Endothelial cell of umbilical vein (primary cell): Measurements from ENCODE around the gene RND1. TPM values are rescaled to one million over a fixed set of nuclear protein-coding genes. Genes with fewer than 3 reads are reported as not detected.

Experiments used
- Bru-seq: library from RNA; stranded (reverse); fragments of 400-500 nt; gene quantifications from one replicate; lab custom pipeline; 2021; lab: Mats Ljungman, UMichigan
- BruChase-seq, 2 experiments: library from RNA; stranded (reverse); fragments of 400-500 nt; gene quantifications; one replicate each; lab custom pipeline; 2021; lab: Mats Ljungman, UMichigan
- BruUV-seq: library from RNA; stranded (reverse); fragments of 400-500 nt; replicated peaks from 2 replicates; lab custom pipeline; 2021; lab: Mats Ljungman, UMichigan
- CTCF ChIA-PET: fragments of 300-600, 350-600 bp; sonication (Branson Sonifier 250); formaldehyde crosslinking; loops from one replicate; lab custom pipeline; 2021; ENCODE audit warnings: antibody characterized with exemption, inconsistent platforms; lab: Charles Lee
- POLR2A ChIA-PET: fragments of 300-600, 350-600 bp; sonication (Branson Sonifier 250); formaldehyde crosslinking; loops from one replicate; lab custom pipeline; 2021; ENCODE audit warnings: antibody characterized with exemption, inconsistent platforms; lab: Charles Lee
- DNase-seq: peaks from one replicate; pipeline ENCODE4 v3.0.0-alpha.2; 2011; ENCODE audit warnings: low read depth, low spot score
- FAIRE-seq: peaks from 2 replicates; lab custom pipeline; 2011; peaks lifted over from hg19 to GRCh38; lab: Jason Lieb, UNC
- H2AFZ ChIP-seq: 2 replicates; pipeline ENCODE4 v1.6.0; 2012; ENCODE audit warnings: low read depth, low read length, control low read depth, inconsistent platforms
- H3K27ac ChIP-seq: 2 replicates; pipeline ENCODE4 v1.5.1; 2011; ENCODE audit warnings: low read depth, mild to moderate bottlenecking, control low read depth, low read length, moderate library complexity; ENCODE audit not compliant: insufficient read depth
- H3K27me3 ChIP-seq, 2 experiments: 2 replicates each; pipeline versions ENCODE4 v1.6.0 to v1.6.1; 2011; ENCODE audit warnings: low read length in 2 of 2, mixed read lengths in 1 of 2; ENCODE audit not compliant: control insufficient read depth in 2 of 2, insufficient read depth in 2 of 2
- H3K36me3 ChIP-seq, 2 experiments: 2 replicates in 1 of 2; 3 replicates in 1 of 2; pipeline ENCODE4 v1.5.1; 2011; ENCODE audit warnings: low read length in 2 of 2, mild to moderate bottlenecking in 1 of 2, moderate library complexity in 1 of 2; ENCODE audit not compliant: control insufficient read depth in 2 of 2, insufficient read depth in 2 of 2; ENCODE audit errors: extremely low read depth in 1 of 2
- H3K4me1 ChIP-seq: 3 replicates; pipeline ENCODE4 v1.5.1; 2011; ENCODE audit warnings: mild to moderate bottlenecking, low read length; ENCODE audit not compliant: control insufficient read depth, insufficient read depth; ENCODE audit errors: extremely low read depth
- H3K4me2 ChIP-seq: 2 replicates; pipeline ENCODE4 v1.6.1; 2011; ENCODE audit warnings: low read length, control low read depth, mixed read lengths; ENCODE audit not compliant: insufficient read depth
- H3K4me3 ChIP-seq, 3 experiments: fragments of 200-600 bp in 1 of 3; sonication (generic), shearing (Covaris generic) in 1 of 3; replicated peaks in 1 of 3; 2 replicates each; pipeline ENCODE4 v1.5.1; 2011 to 2016; ENCODE audit warnings: control low read depth in 3 of 3, low read length in 3 of 3, mild to moderate bottlenecking in 2 of 3, inconsistent platforms in 1 of 3, low read depth in 1 of 3, moderate library complexity in 1 of 3; ENCODE audit not compliant: insufficient read depth in 1 of 3
- H3K79me2 ChIP-seq: 2 replicates; pipeline ENCODE4 v1.6.0; 2012; ENCODE audit warnings: low read length, inconsistent platforms; ENCODE audit not compliant: control insufficient read depth, insufficient read depth
- H3K9ac ChIP-seq: replicated peaks from 2 replicates; pipeline ENCODE3; 2011; ENCODE audit warnings: low read length, control low read depth; ENCODE audit not compliant: insufficient read depth; ENCODE audit errors: extremely low read depth
- H3K9me1 ChIP-seq: replicated peaks from 3 replicates; pipeline ENCODE4 v1.6.0; 2011; ENCODE audit warnings: mild to moderate bottlenecking, low read length; ENCODE audit not compliant: control insufficient read depth, insufficient read depth; ENCODE audit errors: extremely low read depth
- H3K9me3 ChIP-seq: replicated peaks from 2 replicates; pipeline ENCODE4 v1.5.1; 2012; ENCODE audit warnings: low read length, inconsistent platforms; ENCODE audit not compliant: control insufficient read depth, insufficient read depth
- H4K20me1 ChIP-seq: replicated peaks from 2 replicates; pipeline ENCODE3; 2011; ENCODE audit warnings: mild to moderate bottlenecking, low read length; ENCODE audit not compliant: control insufficient read depth, insufficient read depth; ENCODE audit errors: extremely low read depth
- EZH2 ChIP-seq: IDR thresholded peaks from 2 replicates; pipeline ENCODE4 v1.6.1; 2012; ENCODE audit warnings: borderline replicate concordance, low read depth, mild to moderate bottlenecking, moderate library complexity, low read length, inconsistent platforms; ENCODE audit not compliant: severe bottlenecking
- FOS ChIP-seq: IDR thresholded peaks from 2 replicates; pipeline ENCODE4 v1.6.1; 2011; ENCODE audit warnings: mild to moderate bottlenecking, low read length, moderate library complexity, borderline replicate concordance; ENCODE audit not compliant: insufficient read depth
- GATA2 ChIP-seq: IDR thresholded peaks from 2 replicates; pipeline ENCODE4 v1.7.0; 2011; ENCODE audit warnings: low read depth, mild to moderate bottlenecking, moderate library complexity, mixed read lengths, low read length; ENCODE audit not compliant: insufficient read length, insufficient read depth
- JUN ChIP-seq: IDR thresholded peaks from 2 replicates; pipeline ENCODE4 v1.6.1; 2011; ENCODE audit warnings: borderline replicate concordance, low read depth; ENCODE audit not compliant: insufficient read length, insufficient read depth
- MYC ChIP-seq: IDR thresholded peaks from one replicate; pipeline ENCODE4 v1.6.1; 2011; ENCODE audit warnings: mild to moderate bottlenecking, low read depth, low read length
- POLR2A ChIP-seq: IDR thresholded peaks from 2 replicates; pipeline ENCODE4 v1.6.1; 2012; ENCODE audit warnings: low read depth, mild to moderate bottlenecking, control low read depth, low read length
- POLR2AphosphoS5 ChIP-seq: IDR thresholded peaks from 2 replicates; pipeline ENCODE4 v1.6.1; 2012; ENCODE audit warnings: low read depth, mild to moderate bottlenecking, control low read depth, low read length, moderate library complexity; ENCODE audit not compliant: insufficient read depth
- dilution Hi-C: fragments of 300-500 bp; cut with MboI; formaldehyde crosslinking; loops from one replicate; pipeline ENCODE4 v1.15.0; 2019; ENCODE audit warnings: low sequenced_read_pairs; ENCODE audit not compliant: extremely low pct_ligation_motif_present
- intact Hi-C: fragments of 100-400 bp; cut with micrococcal nuclease; formaldehyde crosslinking; loops from one replicate; pipeline ENCODE4 v1.10.0; 2022
- long read RNA-seq: library from polyadenylated mRNA; stranded (forward); transcript quantifications from one replicate; pipeline ENCODE4 v2.0.0, GENCODE V29; 2021
- polyA minus RNA-seq, 3 experiments: library from RNA; depleted of rRNA, polyadenylated mRNA; stranded (reverse); fragments of >200 nt; gene quantifications; 1 replicate in 1 of 3; 2 replicates in 2 of 3; pipeline ENCODE4 v1.2.3, GENCODE V29; 2011
- polyA plus RNA-seq, 4 experiments: library from polyadenylated mRNA; depleted of rRNA in 3 of 4; stranded (reverse) in 3 of 4; unstranded in 1 of 4; fragments of >200 nt; gene quantifications; 2 replicates each; pipeline versions ENCODE4 v1.2.1 to v1.2.3, GENCODE V29; 2011 to 2012; ENCODE audit warnings: missing spikeins in 1 of 4
- total RNA-seq: library from RNA; stranded (reverse); gene quantifications from 2 replicates; pipeline ENCODE4 v1.2.3, GENCODE V29; 2021
- TF ChIP-seq, protein P1 (sequence below), 2 donors: IDR thresholded peaks; 1 replicate in 1 of 2; 2 replicates in 1 of 2; pipeline ENCODE4 v1.5.1; 2011; ENCODE audit warnings: low read length in 2 of 2, mild to moderate bottlenecking in 2 of 2, moderate library complexity in 2 of 2, control low read depth in 1 of 2, inconsistent platforms in 1 of 2, low read depth in 1 of 2; ENCODE audit not compliant: insufficient read depth in 1 of 2; ENCODE audit errors: extremely low read depth in 1 of 2
- TF ChIP-seq, protein P2 (sequence below): IDR thresholded peaks from 2 replicates; pipeline ENCODE4 v1.6.1; 2011; ENCODE audit not compliant: insufficient read depth, insufficient read length

RND1 gene
- total RNA-seq, result 4.0 and 4.4 TPM in 2 replicates
- polyA plus RNA-seq, result 5.2 and 9.9 TPM in 2 replicates
- 9.8 and 11.5 TPM in 2 replicates for polyA plus RNA-seq (2011; cell fraction: cytosol; rRNA removed)
- 34.0 and 46.2 TPM in 2 replicates for polyA plus RNA-seq (2011; cell fraction: nucleus; rRNA removed)
- 10.9 and 17.4 TPM in 2 replicates for polyA plus RNA-seq (2012)
- 9.4 and 16.2 TPM in 2 replicates for polyA minus RNA-seq
- polyA minus RNA-seq (2011; cell fraction: cytosol; rRNA and poly(A)+ RNA removed), result not detected
- polyA minus RNA-seq (2011; cell fraction: nucleus; rRNA and poly(A)+ RNA removed), result 21.3 and 21.6 TPM in 2 replicates
- percentile 40 among the genes with signal in this experiment for Bru-seq, nascent RNA
- percentile 23 among the genes with signal in this experiment for BruChase-seq, experiment 1, labeled RNA remaining after a 6-hour chase
- percentile 40 among the genes with signal in this experiment for BruChase-seq, experiment 2, labeled RNA remaining after a 2-hour chase
- long read RNA-seq, partial matches to known transcripts, result 0 of 4 reads
- long read RNA-seq, other reads (novel, unspliced or antisense), result 0 of 4 reads

DNA sequence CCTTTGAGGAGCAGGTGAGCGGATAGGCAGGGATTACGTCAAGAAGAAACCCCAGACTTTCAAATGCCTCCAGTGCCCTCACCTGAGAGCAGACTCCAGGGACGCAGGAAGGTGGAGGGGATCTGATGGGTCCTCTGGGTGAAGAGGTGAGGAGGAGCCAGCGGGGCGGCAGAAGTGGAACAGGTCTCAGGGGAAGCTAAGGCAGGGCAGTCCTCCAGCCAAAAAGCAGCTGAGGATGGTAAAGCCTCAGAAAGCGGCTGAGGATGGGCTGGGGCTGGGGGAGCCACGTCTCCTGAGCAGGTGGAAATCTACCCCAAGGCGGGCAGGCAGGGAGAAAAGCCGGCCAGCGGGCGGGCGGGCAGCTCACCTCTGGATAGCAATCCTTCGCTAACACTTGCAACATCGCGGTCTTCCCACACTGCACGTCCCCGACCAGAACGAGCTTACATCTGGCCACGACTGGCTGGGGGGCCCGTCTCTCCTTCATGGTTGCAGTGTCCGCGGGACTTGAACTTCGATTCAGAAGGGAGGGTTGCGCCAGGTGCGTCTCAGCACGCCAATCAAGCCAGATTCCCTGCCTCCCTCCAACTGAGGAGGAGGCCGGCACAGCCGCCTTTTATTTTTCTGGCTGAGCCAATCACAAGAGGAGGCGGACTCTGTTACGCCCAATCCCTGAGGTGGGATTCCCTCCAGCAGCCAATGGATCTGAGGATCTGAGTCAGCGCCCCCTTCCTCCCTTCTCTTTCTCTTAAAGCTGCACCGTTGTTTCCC lies at the start of gene RND1:
RND1 (minus strand) TSS at position 590 of the 771 bp plus-strand sequence; CDS start at position 487, 103 bp downstream.
- peak within 1 kb of the TSS in 2 of 3 experiments; percentile 43 to 52 for H3K4me3 ChIP-seq
- no peak for TF ChIP-seq MYC
- TF ChIP-seq JUN, result no peak
- peak; percentile 83 for TF ChIP-seq POLR2AphosphoS5
- peak; percentile 97 for TF ChIP-seq POLR2A
- ChIA-PET CTCF (interaction anchor here (0.8 to 9.2 kb wide), 9 partner anchors 8 to 131 kb away, joined by 3 to 96 read pairs (median 4); partner anchors contain the start of gene DDX23), POLR2A (interaction anchor here (0.7 to 2.1 kb wide), 11 partner anchors 8 to 92 kb away, joined by 3 to 23 read pairs (median 5); partner anchors contain the start of genes ARF3 and DDX23)
- H3K36me3 ChIP-seq, result no peaks in the 10 kb centered on the region
- peaks cover 17% of the 10 kb centered on the region in 2 experiments for H3K27me3 ChIP-seq
- DNase-seq, result peak; percentile 95
- no peak within 1 kb of the TSS for H3K27ac ChIP-seq
- H3K9me3 ChIP-seq, result no peaks in the 10 kb centered on the region
- peak; percentile 98 for FAIRE-seq
- no peaks in the 10 kb centered on the region for H4K20me1 ChIP-seq
- no peaks in the 10 kb centered on the region for H3K9me1 ChIP-seq
- TSS peak; percentile 70 for BruUV-seq
- no peaks in the 10 kb centered on the region for H3K79me2 ChIP-seq
- dilution Hi-C loops, result no loop called here
- peak within 1 kb of the TSS; percentile 66 for H3K4me2 ChIP-seq
- intact Hi-C loops, result loop anchor here (1.0 to 2.0 kb wide), 2 partner anchors 13 to 17 kb away; partner anchors contain the start of gene DDX23
- H2AFZ ChIP-seq, result peak within 1 kb of the TSS; percentile 74
- peaks cover 12% of the 10 kb centered on the region for H3K4me1 ChIP-seq
- peak within 1 kb of the TSS; percentile 28 for H3K9ac ChIP-seq

DNA sequence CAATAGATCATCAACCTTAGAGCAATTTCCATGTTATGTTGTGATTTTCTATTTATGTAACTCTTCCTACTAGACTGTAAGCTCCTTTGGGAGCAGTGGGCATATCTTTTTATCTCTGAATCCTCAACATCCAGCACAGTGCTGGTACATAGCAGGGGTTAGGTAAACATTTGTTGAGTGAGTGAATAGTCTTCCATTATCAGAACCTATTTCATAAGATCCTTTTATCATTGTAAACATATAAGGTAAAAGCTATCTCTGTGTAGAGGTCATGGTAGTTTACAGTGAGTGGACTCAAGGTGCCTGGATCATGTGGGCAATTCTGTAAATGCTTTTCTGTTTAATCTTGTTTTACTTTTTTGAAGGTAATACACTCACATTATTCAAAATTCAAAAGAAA lies 44.5 kb upstream of the RND1 start:
- Histone ChIP-seq H3K9me3 (no peaks in the 10 kb centered on the region), H3K4me1 (no peaks in the 10 kb centered on the region), H3K4me3 (no peak overlapping the region), H2AFZ (no peak overlapping the region), H3K27me3 (no peaks in the 10 kb centered on the region), H3K9me1 (no peaks in the 10 kb centered on the region), H4K20me1 (no peaks in the 10 kb centered on the region), H3K4me2 (no peak overlapping the region), H3K9ac (no peak overlapping the region), H3K36me3 (no peaks in the 10 kb centered on the region), H3K79me2 (no peaks in the 10 kb centered on the region), H3K27ac (no peak overlapping the region)
- dilution Hi-C loops, result no loop called here
- DNase-seq (no peak), FAIRE-seq (no peak)
- TF ChIP-seq EZH2 (no peak), GATA2 (no peak), POLR2A (no peak), POLR2AphosphoS5 (no peak), MYC (no peak), FOS (no peak), JUN (no peak)
- TF ChIP-seq, protein P1, sequence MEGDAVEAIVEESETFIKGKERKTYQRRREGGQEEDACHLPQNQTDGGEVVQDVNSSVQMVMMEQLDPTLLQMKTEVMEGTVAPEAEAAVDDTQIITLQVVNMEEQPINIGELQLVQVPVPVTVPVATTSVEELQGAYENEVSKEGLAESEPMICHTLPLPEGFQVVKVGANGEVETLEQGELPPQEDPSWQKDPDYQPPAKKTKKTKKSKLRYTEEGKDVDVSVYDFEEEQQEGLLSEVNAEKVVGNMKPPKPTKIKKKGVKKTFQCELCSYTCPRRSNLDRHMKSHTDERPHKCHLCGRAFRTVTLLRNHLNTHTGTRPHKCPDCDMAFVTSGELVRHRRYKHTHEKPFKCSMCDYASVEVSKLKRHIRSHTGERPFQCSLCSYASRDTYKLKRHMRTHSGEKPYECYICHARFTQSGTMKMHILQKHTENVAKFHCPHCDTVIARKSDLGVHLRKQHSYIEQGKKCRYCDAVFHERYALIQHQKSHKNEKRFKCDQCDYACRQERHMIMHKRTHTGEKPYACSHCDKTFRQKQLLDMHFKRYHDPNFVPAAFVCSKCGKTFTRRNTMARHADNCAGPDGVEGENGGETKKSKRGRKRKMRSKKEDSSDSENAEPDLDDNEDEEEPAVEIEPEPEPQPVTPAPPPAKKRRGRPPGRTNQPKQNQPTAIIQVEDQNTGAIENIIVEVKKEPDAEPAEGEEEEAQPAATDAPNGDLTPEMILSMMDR (IDR thresholded peaks at IDR 0.05; ENCODE audit: extremely low read depth in 1 of 2, insufficient read depth in 1 of 2, low read depth in 1 of 2, low read length in 2 of 2), result no peak
- TF ChIP-seq, protein P2, sequence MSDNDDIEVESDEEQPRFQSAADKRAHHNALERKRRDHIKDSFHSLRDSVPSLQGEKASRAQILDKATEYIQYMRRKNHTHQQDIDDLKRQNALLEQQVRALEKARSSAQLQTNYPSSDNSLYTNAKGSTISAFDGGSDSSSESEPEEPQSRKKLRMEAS, result no peak
- ChIA-PET CTCF (interaction anchor here (1.3 to 4.2 kb wide), 2 partner anchors 14 to 57 kb away, joined by 5 to 22 read pairs; partner anchors contain the start of gene FKBP11), POLR2A (no interaction called here)
- BruUV-seq, result no TSS peak
- intact Hi-C loops, result no loop called here
